ENCODE results near the gene LTBP2. TPM values are rescaled to one million over a fixed set of nuclear protein-coding genes. Genes with fewer than 3 reads are reported as not detected.
"Not testable (repeated sequence)": the region's sequence is repeated elsewhere in the genome, so short reads cannot be mapped to it uniquely, and the experiment has no call there.

Gene LTBP2
- total RNA-seq, 3 donors from 2014 or later = 1.7 to 10.2 (median 3.0) TPM

DNA sequence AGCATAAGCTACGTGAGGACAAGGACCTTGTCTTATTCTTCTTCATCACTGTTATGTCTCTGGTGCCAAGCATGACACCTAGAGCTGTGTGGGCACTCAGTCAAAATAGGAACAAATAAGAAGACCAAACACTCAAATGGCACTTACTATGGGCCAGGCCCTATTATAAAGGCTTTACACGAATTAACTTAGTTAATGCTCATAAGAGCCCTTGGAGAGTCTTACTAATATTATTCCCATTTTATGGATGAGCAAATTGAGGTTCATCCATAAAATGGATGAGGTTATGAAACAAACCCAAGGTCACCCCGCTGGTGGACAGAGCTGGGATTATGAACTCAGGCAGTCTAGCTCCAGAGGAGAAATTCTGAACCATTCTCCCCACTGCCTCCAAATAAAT lies 70.8 kb downstream of the LTBP2 start:
- Histone ChIP-seq H3K9me3 (no peaks in the 10 kb centered on the region), H3K36me3 (ENCODE audit: low read depth) (no peaks in the 10 kb centered on the region), H3K4me3 (no peak overlapping the region), H3K4me1 (ENCODE audit: low read depth) (no peaks in the 10 kb centered on the region)
- ATAC-seq (no peak), DNase-seq (no peak)
- TF ChIP-seq CTCF (IDR thresholded peaks at IDR 0.05) = no peak
- intact Hi-C loops (cut with DNase I, micrococcal nuclease) = no loop called here

DNA sequence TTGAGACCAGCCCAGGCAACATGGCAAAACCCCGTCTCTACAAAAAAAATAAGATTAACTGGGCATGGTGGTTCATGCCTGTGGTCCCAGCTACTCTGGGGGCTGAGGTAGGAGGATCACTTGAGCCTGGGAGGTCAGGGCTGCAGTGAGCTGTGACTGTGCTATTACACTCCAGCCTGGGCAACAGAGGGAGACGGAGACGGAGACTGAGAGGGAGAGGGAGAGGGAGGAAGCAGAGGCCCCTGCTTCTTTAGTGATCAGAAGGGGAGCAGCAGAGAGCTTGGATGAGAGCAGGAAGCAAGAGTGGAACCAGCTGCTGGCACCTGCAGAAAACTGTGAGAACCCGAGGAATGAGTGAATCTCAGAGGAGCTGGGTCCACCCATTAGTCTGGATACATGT lies 72.5 kb downstream of the LTBP2 start:
- no peak for TF ChIP-seq CTCF (IDR thresholded peaks at IDR 0.05)
- ATAC-seq (no peak), DNase-seq (peak in 1 of 3 donors; percentile 1)
- Histone ChIP-seq H3K4me1 (ENCODE audit: low read depth) (no peaks in the 10 kb centered on the region), H3K4me3 (no peak overlapping the region), H3K36me3 (ENCODE audit: low read depth) (no peaks in the 10 kb centered on the region), H3K9me3 (no peaks in the 10 kb centered on the region)
- intact Hi-C loops (cut with DNase I, micrococcal nuclease) = no loop called here

DNA sequence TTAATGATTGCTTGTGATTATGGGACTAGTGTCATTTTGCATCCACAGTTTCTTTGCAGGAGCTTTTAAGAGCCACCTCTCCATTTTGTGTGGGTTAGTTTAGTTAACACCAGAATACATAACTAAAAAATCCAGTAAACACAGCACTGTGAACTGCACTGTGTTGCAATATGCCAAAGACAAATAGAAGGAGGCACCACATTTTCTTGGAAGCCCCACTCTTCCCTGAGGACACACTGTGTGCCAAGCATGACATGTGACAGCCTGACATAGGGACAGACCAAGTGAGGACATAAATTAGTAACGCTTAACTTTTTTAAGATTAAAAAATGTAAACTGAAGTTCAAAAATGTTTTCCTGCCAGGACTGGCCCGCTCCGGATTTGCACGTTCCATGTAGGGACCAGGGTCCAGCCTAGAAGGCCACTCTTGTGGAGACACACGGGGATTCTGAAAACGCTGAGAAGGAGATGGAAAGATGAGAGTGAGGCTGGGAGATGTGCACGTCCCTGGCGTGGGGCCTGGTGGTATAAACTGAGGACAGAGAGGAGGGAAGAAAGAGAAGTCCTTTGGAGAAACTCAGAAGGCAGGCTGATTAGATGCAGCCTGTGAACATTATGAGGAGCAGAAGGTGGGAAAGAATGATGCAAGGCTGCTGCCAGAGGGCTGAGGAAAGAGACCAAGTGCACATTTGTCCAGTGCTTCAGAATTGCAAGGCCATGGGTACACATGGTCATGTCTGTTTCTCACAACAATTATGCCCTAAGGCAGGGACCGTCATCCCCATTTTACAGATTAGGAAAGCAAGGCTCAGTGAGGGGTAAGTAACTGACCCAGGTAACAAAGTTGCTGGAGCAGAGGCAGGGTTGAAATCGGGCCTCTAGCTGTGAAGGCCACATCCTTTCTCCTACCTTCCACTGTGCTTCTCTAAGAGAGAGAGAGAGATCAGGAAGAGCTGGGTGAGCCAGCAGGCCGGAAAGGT lies 73.3 kb downstream of the LTBP2 start:
- Histone ChIP-seq H3K4me3 (no peak overlapping the region), H3K4me1 (ENCODE audit: low read depth) (no peaks in the 10 kb centered on the region), H3K9me3 (no peaks in the 10 kb centered on the region), H3K36me3 (ENCODE audit: low read depth) (no peaks in the 10 kb centered on the region)
- ATAC-seq (no peak), DNase-seq (peak in 1 of 3 donors; percentile 1)
- TF ChIP-seq CTCF (IDR thresholded peaks at IDR 0.05) = no peak
- intact Hi-C loops (cut with DNase I, micrococcal nuclease) = no loop called here

DNA sequence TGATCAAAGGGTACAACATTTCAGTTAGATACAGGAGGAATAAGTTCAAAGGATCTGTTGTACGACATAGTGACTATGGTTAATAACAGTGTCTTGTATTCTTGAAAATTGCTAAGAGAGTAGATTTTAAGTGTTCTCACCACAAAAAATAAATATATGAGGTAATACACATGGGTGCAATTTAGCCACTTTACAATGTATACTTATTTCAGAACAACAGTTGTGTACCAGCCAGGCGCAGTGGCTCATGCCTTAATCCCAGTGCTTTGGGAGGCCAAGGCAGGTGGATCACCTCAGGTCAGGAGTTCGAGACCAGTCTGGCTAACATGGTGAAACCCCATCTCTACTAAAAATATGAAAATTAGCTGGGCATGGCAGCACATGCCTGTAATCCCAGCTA lies 75.7 kb downstream of the LTBP2 start:
- H3K4me3 ChIP-seq; intact Hi-C loops (cut with DNase I, micrococcal nuclease); H3K36me3 ChIP-seq (ENCODE audit: low read depth); H3K9me3 ChIP-seq; H3K4me1 ChIP-seq (ENCODE audit: low read depth); DNase-seq; ATAC-seq: not testable (repeated sequence)

DNA sequence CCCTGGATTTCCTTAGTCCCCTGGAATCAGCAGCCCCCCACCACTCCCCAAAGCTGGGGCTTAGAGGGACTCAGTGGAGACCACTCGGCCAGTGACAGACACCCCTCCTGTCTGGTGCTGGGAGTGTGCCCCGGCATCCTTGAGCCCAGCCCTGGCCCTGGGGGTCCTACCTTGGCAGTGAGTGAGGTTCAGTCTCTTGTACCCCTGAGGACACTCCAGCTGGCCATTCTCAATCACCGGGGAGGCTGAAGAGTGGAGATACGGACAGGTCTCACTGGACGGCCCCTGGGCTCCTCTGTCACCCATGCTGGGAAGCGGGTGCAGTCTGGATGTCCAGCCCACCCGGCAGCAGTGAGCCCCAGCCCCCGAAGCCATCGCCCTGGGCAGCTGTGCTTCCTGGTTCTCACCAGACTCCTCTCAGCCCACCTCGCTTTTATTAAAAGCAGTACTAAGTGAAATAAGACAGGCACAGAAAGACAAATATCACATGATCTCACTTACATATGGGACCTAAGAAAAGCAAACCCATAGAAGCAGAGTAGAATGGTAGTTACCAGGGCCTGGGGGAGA lies 76.2 kb downstream of the LTBP2 start:
- Histone ChIP-seq H3K4me3 (no peak overlapping the region), H3K4me1 (ENCODE audit: low read depth) (no peaks in the 10 kb centered on the region)
- intact Hi-C loops (cut with DNase I, micrococcal nuclease) = no loop called here

More for the DNA sequence above, 76.2 kb downstream of the LTBP2 start:
- DNase-seq = peak in 1 of 3 donors; percentile 34
- H3K36me3 ChIP-seq (ENCODE audit: low read depth) = no peaks in the 10 kb centered on the region
- no peak for TF ChIP-seq CTCF (IDR thresholded peaks at IDR 0.05)
- no peak for ATAC-seq
- H3K9me3 ChIP-seq = no peaks in the 10 kb centered on the region

Measured in mucosa of descending colon (tissue), 3 donors.